Inflammatory macrophage treated with lipopolysaccharide for 1 hour (primary cell): ENCODE data around the gene RPS3A.
"Not testable (repeated sequence)": the region's sequence is repeated elsewhere in the genome, so short reads cannot be mapped to it uniquely, and the experiment has no call there.

Experiments
- DNase-seq, 2 donors: peaks; one replicate each; pipeline ENCODE4 v3.0.0-alpha.2; 2020 to 2022

Gene RPS3A

DNA sequence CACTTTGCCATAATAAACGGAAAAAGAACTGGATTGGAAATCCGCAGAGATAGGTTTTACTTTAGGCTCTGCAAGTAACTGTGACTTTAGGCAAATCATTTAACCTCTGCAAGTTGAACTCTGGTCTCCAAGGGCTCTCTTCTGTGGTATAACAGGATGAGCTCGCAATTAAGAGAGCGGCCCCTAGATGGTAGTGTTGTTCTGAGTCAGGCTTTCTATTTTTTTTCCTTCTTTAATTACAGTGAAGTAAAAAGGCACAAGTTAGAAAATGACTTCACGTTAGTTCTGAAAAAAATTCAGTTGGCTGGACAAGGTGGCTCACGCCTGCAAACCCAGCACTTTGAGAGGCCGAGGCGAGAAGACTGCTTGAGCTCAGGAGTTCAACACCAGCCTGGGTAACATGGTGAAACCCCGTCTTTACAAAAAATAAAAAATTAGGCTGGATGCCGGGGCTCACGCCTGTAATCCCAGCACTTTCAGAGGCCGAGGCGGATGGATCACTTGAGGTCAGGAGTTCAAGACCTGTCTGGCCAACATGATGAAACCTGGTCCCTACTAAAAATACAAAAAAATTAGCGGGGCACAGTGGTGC is 18.0 kb downstream of the RPS3A start:
- DNase-seq: peak; percentile 24 to 67

- DNase-seq: no peak
Measured at GRCh38 chr4:151129796-151130195, 30.4 kb downstream of the RPS3A start.

- no peak for DNase-seq
Measured at GRCh38 chr4:151133311-151133710, 33.9 kb downstream of the RPS3A start.

DNA sequence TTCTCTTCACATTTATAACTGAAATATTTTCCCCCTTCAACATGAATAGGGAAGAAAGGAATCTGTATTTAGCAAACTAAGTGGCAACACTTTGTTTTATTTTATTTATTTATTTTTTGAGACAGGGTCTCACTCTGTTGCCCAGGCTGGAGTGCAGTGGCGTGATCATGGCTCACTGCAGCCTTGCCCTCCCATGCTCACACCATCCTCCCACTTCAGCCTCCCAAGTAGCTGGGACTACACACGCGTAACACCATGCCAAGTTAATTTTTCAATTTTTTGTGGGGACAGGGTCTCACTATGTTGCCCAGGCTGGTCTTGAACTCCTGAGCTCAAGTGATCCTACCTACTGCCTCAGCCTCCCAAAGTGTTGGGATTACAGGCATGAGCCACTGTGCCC is 36.6 kb downstream of the RPS3A start:
- DNase-seq: not testable (repeated sequence)

- DNase-seq: no peak
Measured at GRCh38 chr4:151139814-151140213, 40.4 kb downstream of the RPS3A start.

GRCh38 chr4:151142758-151143157 is 43.3 kb downstream of the RPS3A start:
- no peak for DNase-seq

DNA sequence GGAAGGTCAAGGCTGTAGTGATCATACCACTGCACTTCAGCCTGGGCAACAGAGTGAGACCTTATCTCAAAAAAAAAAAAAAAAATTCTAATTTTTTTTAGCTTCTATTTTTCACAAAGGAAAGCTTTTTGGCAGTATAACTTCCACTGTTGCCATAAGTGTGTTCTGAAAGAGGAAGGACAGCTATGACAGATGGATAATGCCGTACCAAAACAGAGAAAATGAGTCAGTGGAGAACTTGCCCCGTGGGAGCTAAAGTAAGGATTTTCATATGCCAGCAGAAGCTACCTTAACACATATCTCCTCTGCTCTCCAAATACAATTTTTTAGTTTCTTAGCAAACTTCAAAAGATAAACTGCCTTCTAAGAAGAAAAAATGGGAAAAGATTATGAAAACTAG is 43.7 kb downstream of the RPS3A start:
- no peak for DNase-seq

GRCh38 chr4:151143811-151144210 is 44.4 kb downstream of the RPS3A start:
- no peak for DNase-seq

GRCh38 chr4:151144329-151145072 is 45.1 kb downstream of the RPS3A start:
- DNase-seq: no peak

- no peak for DNase-seq
Measured at GRCh38 chr4:151147000-151147399, 47.6 kb downstream of the RPS3A start.

DNA sequence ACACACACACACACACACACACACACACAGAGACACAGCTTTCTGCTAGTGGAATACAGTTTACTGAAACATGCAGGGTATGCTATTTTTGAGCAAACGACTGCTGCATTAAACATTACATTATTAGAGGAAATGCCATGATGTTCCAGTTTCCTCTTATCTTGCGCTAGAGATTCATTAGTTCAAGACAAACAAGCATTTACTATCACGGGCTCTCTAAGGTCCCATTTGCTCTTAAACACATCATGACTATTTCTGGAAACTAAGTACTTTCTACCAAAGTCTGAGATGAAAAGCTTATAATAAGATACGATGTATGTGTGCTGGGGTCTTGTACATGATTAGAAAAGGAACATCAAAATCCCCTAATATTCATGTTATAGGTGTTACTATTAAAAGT is 48.8 kb downstream of the RPS3A start:
- no peak for DNase-seq

- no peak for DNase-seq
Measured at GRCh38 chr4:151150821-151151580, 51.6 kb downstream of the RPS3A start.

GRCh38 chr4:151152028-151152427 is 52.6 kb downstream of the RPS3A start:
- DNase-seq: no peak

DNA sequence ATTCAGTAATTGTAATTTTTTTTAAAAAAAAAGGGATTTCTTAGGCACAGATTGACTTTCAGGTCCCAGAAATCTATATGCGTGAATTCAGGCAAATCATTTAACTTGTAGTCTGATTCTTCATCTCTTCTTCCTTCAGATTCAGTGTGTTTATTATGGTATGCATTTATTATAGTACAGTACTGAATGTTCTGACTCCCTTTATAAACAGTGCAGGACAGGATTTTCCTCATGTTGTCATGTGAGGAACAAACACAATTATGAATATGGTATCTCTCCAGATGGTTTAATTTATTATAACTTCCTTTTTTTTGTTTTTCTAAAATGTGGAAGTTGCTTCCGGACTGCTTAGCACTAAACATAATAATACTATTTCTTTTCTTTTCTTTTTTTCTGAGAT is 54.2 kb downstream of the RPS3A start:
- no peak for DNase-seq
